ENCODE measurements around the gene ABCC1.

ABCC1 gene

GRCh38 chr16:16016388-16016964 lies 67.1 kb downstream of the ABCC1 start:
- in situ Hi-C loops (cut with MboI; ENCODE audit: low sequenced_read_pairs), result no loop called here

GRCh38 chr16:16017812-16018211 lies 68.4 kb downstream of the ABCC1 start:
- in situ Hi-C loops (cut with MboI; ENCODE audit: low sequenced_read_pairs), result no loop called here

- in situ Hi-C loops (cut with MboI; ENCODE audit: low sequenced_read_pairs), result no loop called here
These were observed 69.3 kb downstream of the ABCC1 start for GRCh38 chr16:16018705-16019104.

- in situ Hi-C loops (cut with MboI; ENCODE audit: low sequenced_read_pairs), result no loop called here
These were observed 70.1 kb downstream of the ABCC1 start for GRCh38 chr16:16019488-16019887.

GRCh38 chr16:16020291-16020690 lies 70.9 kb downstream of the ABCC1 start:
- in situ Hi-C loops (cut with MboI; ENCODE audit: low sequenced_read_pairs), result no loop called here

- in situ Hi-C loops (cut with MboI; ENCODE audit: low sequenced_read_pairs), result no loop called here
These were observed 71.6 kb downstream of the ABCC1 start for GRCh38 chr16:16021020-16021419.

- in situ Hi-C loops (cut with MboI; ENCODE audit: low sequenced_read_pairs), result no loop called here
These were observed 72.2 kb downstream of the ABCC1 start for GRCh38 chr16:16021646-16021987.

GRCh38 chr16:16021988-16022682 lies 72.7 kb downstream of the ABCC1 start:
- in situ Hi-C loops (cut with MboI; ENCODE audit: low sequenced_read_pairs), result no loop called here

- in situ Hi-C loops (cut with MboI; ENCODE audit: low sequenced_read_pairs), result no loop called here
These were observed 73.3 kb downstream of the ABCC1 start for GRCh38 chr16:16022683-16023064.

- in situ Hi-C loops (cut with MboI; ENCODE audit: low sequenced_read_pairs), result no loop called here
These were observed 76.0 kb downstream of the ABCC1 start for GRCh38 chr16:16025214-16025968.

GRCh38 chr16:16027728-16028310 lies 78.4 kb downstream of the ABCC1 start:
- in situ Hi-C loops (cut with MboI; ENCODE audit: low sequenced_read_pairs), result no loop called here

GRCh38 chr16:16028311-16028999 lies 79.0 kb downstream of the ABCC1 start:
- in situ Hi-C loops (cut with MboI; ENCODE audit: low sequenced_read_pairs), result no loop called here

- in situ Hi-C loops (cut with MboI; ENCODE audit: low sequenced_read_pairs), result no loop called here
These were observed 80.1 kb downstream of the ABCC1 start for GRCh38 chr16:16029431-16030011.

- in situ Hi-C loops (cut with MboI; ENCODE audit: low sequenced_read_pairs), result no loop called here
These were observed 81.0 kb downstream of the ABCC1 start for GRCh38 chr16:16030449-16030848.

- in situ Hi-C loops (cut with MboI; ENCODE audit: low sequenced_read_pairs), result no loop called here
These were observed 82.0 kb downstream of the ABCC1 start for GRCh38 chr16:16031401-16031800.

- in situ Hi-C loops (cut with MboI; ENCODE audit: low sequenced_read_pairs), result no loop called here
These were observed 83.0 kb downstream of the ABCC1 start for GRCh38 chr16:16032271-16032979.

- in situ Hi-C loops (cut with MboI; ENCODE audit: low sequenced_read_pairs), result no loop called here
These were observed 83.8 kb downstream of the ABCC1 start for GRCh38 chr16:16033208-16033717.

GRCh38 chr16:16036359-16036792 lies 87.0 kb downstream of the ABCC1 start:
- in situ Hi-C loops (cut with MboI; ENCODE audit: low sequenced_read_pairs), result no loop called here

- in situ Hi-C loops (cut with MboI; ENCODE audit: low sequenced_read_pairs), result no loop called here
These were observed 88.1 kb downstream of the ABCC1 start for GRCh38 chr16:16037521-16037920.

- in situ Hi-C loops (cut with MboI; ENCODE audit: low sequenced_read_pairs), result no loop called here
These were observed 88.6 kb downstream of the ABCC1 start for GRCh38 chr16:16037970-16038369.
